ENCODE results near the gene MAP3K10. TPM values are rescaled to one million over a fixed set of nuclear protein-coding genes. Genes with fewer than 3 reads are reported as not detected.

Gene MAP3K10
- total and polyA plus RNA-seq, 2 of the 13 experiments (the other 11 are each of a cell fraction or from before 2014, with no cell fraction given), result 3.4 to 5.0 TPM

- peak; percentile 42 for TF ChIP-seq RNF2 (conservative IDR thresholded peaks at IDR 0.05; ENCODE audit: low read depth)
- TF ChIP-seq RERE (CRISPR knock-in tag; IDR thresholded peaks at IDR 0.05; ENCODE audit: low read depth), result no peak
- TF ChIP-seq MNT (IDR thresholded peaks at IDR 0.05), result no peak
- TF ChIP-seq ZNF253 (CRISPR knock-in tag; IDR thresholded peaks at IDR 0.05; ENCODE audit: borderline replicate concordance), result peak; percentile 81; the same call in 1 of the 2 replicates
- no peak for TF ChIP-seq KLF12 (CRISPR knock-in tag; IDR thresholded peaks at IDR 0.05; ENCODE audit: borderline replicate concordance)
- no peak for TF ChIP-seq RARA (CRISPR knock-in tag; IDR thresholded peaks at IDR 0.05)
- peak; percentile 72 for TF ChIP-seq ISL2 (CRISPR knock-in tag; IDR thresholded peaks at IDR 0.05)
- TF ChIP-seq ZNF281 (CRISPR knock-in tag; IDR thresholded peaks at IDR 0.05; ENCODE audit: borderline replicate concordance), result no peak
- TF ChIP-seq PITX1 (CRISPR knock-in tag; IDR thresholded peaks at IDR 0.05), result peak; percentile 71
- TF ChIP-seq NFYC (CRISPR knock-in tag; IDR thresholded peaks at IDR 0.05), result no peak; the same call in 1 of the 2 replicates
- TF ChIP-seq MIER2 (CRISPR knock-in tag; IDR thresholded peaks at IDR 0.05), result no peak
- no peak for TF ChIP-seq ZNF432 (CRISPR knock-in tag; IDR thresholded peaks at IDR 0.05; ENCODE audit: borderline replicate concordance)
- no peak for TF ChIP-seq RFX1 (IDR thresholded peaks at IDR 0.05)
- TF ChIP-seq ZUFSP (CRISPR knock-in tag; IDR thresholded peaks at IDR 0.05; ENCODE audit: borderline replicate concordance), result no peak
- no peak for TF ChIP-seq ZSCAN30 (CRISPR knock-in tag; IDR thresholded peaks at IDR 0.05)
- no peak for TF ChIP-seq JDP2 (CRISPR knock-in tag; IDR thresholded peaks at IDR 0.05; ENCODE audit: borderline replicate concordance)
- TF ChIP-seq CBX1 (IDR thresholded peaks at IDR 0.05; ENCODE audit: low read depth), result no peak
- no peak for TF ChIP-seq FLYWCH1 (CRISPR knock-in tag; IDR thresholded peaks at IDR 0.05)
These were observed at the start of gene MAP3K10 (continued) for GRCh38 chr19:40190891-40191835.

Measured in HepG2 (cell line).